ENCODE data around the gene JAML.

JAML gene

DNA sequence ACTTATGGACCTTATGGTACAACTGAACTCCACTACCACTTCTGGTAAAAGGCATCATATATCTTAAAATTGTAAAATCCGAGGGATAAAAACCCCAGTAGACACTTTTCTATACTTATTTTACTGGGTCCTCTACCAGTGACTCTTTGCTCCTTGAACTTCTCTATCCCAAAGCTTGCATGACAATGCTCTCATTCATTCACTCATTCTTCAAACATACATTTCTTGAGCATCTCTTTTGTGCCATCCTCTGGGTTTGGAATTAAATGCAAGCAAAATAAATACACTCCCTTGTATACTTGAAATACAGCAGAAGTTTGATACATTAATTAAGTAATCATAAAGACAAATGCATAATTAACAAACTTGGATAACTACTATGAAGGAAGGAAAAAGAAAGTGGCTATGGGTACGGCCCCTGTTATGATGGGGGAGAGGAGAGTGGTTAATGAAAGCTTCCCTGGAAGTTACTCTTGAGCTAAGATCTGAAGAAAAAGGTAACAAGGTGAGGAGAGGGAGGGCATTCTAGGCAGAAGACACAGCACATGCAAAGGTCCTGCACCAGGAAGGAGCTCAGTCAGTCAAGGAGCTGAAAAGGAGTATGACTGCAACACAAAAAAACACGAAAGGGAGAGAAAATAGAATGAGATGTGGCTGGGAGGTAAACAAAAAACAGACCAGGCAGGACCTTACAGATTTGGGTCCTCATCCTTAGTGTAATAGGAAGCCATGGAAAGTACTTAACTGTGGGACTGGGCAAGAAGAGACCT, 19.4 kb upstream of the JAML start:
- Histone ChIP-seq H3K36me3 (ENCODE audit: insufficient read depth, low read length) (no peaks in the 10 kb centered on the region), H3K27ac (no peak overlapping the region), H3K4me3 (no peak overlapping the region), H3K9ac (ENCODE audit: insufficient read length) (no peak overlapping the region), H3K9me3 (ENCODE audit: low read depth, low read length) (no peaks in the 10 kb centered on the region)
- TF ChIP-seq POLR2AphosphoS5 (IDR thresholded peaks at IDR 0.05; ENCODE audit: borderline replicate concordance, low read depth, low read length) (no peak), EZH2 (IDR thresholded peaks at IDR 0.05) (no peak), FOXP2 (optimal IDR thresholded peaks at IDR 0.05; ENCODE audit: control extremely low read depth, extremely low read length, insufficient read depth) (no peak)
- no peak for DNase-seq (ENCODE audit: low read depth, low spot score)

DNA sequence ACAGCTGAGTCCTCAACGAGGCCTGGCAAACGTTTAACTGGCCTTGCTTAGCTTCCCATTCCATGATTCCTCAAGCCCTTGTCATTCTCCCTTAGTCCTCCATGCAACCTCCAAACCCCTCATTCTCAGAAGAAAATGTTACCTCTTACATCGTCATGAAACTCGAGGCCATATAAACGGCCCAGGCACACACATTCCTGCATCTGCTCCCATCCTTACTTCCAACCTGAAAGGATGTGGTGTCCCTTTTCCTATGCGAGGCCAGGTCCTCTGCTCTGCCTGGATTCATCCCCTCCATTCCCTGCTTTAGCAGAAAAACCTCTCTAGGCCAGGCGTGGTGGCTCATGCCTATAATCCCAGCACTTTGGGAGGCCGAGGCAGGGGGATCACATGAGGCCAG, 18.4 kb upstream of the JAML start:
- H3K9me3 ChIP-seq (ENCODE audit: low read depth, low read length), result no peaks in the 10 kb centered on the region
- no peak overlapping the region for H3K27ac ChIP-seq
- DNase-seq (ENCODE audit: low read depth, low spot score), result no peak
- no peak overlapping the region for H3K4me3 ChIP-seq
- no peak for TF ChIP-seq EZH2 (IDR thresholded peaks at IDR 0.05)
- TF ChIP-seq FOXP2 (optimal IDR thresholded peaks at IDR 0.05; ENCODE audit: control extremely low read depth, extremely low read length, insufficient read depth), result no peak
- TF ChIP-seq POLR2AphosphoS5 (IDR thresholded peaks at IDR 0.05; ENCODE audit: borderline replicate concordance, low read depth, low read length), result no peak
- no peaks in the 10 kb centered on the region for H3K36me3 ChIP-seq (ENCODE audit: insufficient read depth, low read length)
- no peak overlapping the region for H3K9ac ChIP-seq (ENCODE audit: insufficient read length)

DNA sequence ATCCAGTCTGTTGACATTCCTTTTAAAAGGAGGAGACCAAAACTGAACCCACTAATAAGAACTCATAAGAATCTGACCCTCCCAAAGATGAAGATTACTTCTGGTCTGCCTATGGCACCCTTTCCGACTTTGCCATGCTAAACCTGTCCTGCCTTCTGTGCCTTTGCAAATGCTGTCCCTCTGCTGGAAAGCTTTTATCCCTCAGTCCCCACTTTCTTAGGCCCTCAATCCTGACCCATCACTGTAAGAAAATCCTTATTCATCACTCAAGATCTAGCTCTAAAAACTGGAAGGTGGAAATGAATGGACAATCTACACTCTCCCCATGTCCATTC, 16.9 kb upstream of the JAML start:
- TF ChIP-seq POLR2AphosphoS5 (IDR thresholded peaks at IDR 0.05; ENCODE audit: borderline replicate concordance, low read depth, low read length) (no peak), EZH2 (IDR thresholded peaks at IDR 0.05) (no peak)
- Histone ChIP-seq H3K27ac (no peak overlapping the region), H3K9ac (ENCODE audit: insufficient read length) (no peak overlapping the region), H3K36me3 (ENCODE audit: insufficient read depth, low read length) (no peaks in the 10 kb centered on the region), H3K9me3 (ENCODE audit: low read depth, low read length) (no peaks in the 10 kb centered on the region), H3K4me3 (no peak overlapping the region)
- DNase-seq (ENCODE audit: low read depth, low spot score), result no peak

DNA sequence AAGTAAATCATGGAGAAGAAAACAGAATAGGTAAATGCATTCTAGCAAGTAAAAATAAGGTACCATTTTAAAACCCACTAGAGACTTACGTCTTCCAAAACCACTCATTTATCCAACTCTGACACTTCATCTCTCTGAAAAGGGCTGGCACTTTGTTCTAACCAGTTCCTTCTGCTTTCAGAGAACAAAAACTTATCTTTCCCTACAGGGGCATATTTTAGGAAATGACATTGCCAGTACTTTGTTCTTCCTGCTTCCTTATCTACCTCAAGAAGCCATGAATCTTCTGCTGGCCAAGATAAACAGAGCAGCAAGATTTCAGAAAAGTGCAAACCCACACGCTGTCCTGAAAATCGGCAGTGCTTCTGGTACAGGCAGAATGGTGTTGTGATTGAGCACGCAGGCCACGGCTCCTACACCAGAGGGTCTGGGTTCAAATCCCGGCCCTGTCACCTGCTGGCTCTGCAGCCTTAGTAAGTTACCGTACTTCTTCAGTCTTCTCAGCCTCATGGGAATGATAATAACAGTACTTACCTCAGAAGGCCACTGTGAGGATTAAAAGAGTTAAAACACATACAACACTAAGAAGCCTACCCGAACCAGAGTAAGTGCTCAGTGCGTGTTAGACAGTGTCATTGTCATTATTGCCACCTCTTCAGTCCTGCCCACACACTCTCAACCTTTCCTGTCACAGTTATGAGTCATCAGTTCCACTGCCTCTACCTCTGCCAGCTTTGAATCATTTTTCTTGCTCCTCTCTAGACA, 16.4 kb upstream of the JAML start:
- H3K27ac ChIP-seq, result no peak overlapping the region; the same call in 1 of the 2 replicates
- TF ChIP-seq POLR2AphosphoS5 (IDR thresholded peaks at IDR 0.05; ENCODE audit: borderline replicate concordance, low read depth, low read length) (no peak), FOXP2 (optimal IDR thresholded peaks at IDR 0.05; ENCODE audit: control extremely low read depth, extremely low read length, insufficient read depth) (no peak), EZH2 (IDR thresholded peaks at IDR 0.05) (no peak)
- H3K36me3 ChIP-seq (ENCODE audit: insufficient read depth, low read length), result no peaks in the 10 kb centered on the region
- H3K9ac ChIP-seq (ENCODE audit: insufficient read length), result no peak overlapping the region
- H3K9me3 ChIP-seq (ENCODE audit: low read depth, low read length), result no peaks in the 10 kb centered on the region
- no peak for DNase-seq (ENCODE audit: low read depth, low spot score)
- H3K4me3 ChIP-seq, result no peak overlapping the region

DNA sequence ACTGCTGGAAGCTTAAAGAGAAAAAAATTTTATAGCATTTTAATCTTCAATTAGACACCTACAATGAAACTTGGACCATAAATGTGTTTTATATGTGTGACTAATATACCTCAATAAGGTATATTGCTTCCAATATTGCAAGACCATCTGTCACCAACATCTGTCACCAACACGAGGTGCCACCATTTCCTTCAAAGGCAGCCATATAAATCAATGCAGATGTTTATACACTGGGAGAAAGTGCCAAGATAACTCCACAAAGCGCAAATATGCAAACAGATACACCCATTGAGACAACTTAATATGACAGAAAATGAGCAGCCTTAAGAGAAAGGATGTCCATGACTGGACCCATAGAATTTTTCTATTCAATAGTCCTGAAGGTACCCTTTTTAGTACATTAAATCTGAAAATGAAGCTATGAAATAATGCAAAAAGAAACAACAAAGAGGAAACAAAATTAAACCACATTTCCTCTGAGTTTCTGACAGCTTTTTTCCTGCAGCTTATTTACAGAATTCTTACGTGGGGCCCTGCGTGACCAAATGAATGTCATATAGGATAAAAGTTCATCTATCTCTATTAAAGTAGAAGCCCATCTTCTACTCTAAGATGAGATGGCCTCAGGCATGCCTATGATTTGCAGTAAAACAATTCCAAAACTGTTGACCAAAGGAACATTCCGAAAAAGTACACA, 14.8 kb upstream of the JAML start:
- Histone ChIP-seq H3K9me3 (ENCODE audit: low read depth, low read length) (no peaks in the 10 kb centered on the region), H3K4me3 (no peak overlapping the region), H3K36me3 (ENCODE audit: insufficient read depth, low read length) (no peaks in the 10 kb centered on the region), H3K9ac (ENCODE audit: insufficient read length) (no peak overlapping the region), H3K27ac (no peak overlapping the region)
- no peak for DNase-seq (ENCODE audit: low read depth, low spot score)
- no peak for TF ChIP-seq EZH2 (IDR thresholded peaks at IDR 0.05)
- no peak for TF ChIP-seq FOXP2 (optimal IDR thresholded peaks at IDR 0.05; ENCODE audit: control extremely low read depth, extremely low read length, insufficient read depth)
- TF ChIP-seq POLR2AphosphoS5 (IDR thresholded peaks at IDR 0.05; ENCODE audit: borderline replicate concordance, low read depth, low read length), result no peak

DNA sequence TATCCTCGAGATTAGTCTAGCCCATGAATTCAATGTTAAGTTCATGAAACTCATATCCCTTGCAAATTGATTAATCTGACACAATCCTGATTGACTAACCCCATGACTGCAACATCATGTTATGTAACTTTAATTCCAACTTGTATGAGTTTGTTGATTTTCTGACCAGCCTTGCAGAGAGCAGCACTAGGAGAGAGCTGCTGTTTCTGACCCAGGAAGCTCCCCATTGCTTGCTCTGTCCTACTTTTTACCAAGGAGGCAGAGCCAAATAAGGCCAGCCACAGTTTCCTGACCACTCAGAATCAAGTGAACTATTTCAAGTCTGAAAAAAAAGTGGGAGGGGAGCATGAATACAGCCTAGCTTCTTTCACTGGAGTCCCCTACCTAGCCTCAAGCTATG, 14.1 kb upstream of the JAML start:
- H3K4me3 ChIP-seq, result no peak overlapping the region
- no peaks in the 10 kb centered on the region for H3K9me3 ChIP-seq (ENCODE audit: low read depth, low read length)
- DNase-seq (ENCODE audit: low read depth, low spot score), result no peak
- H3K36me3 ChIP-seq (ENCODE audit: insufficient read depth, low read length), result no peaks in the 10 kb centered on the region
- H3K27ac ChIP-seq, result no peak overlapping the region
- no peak overlapping the region for H3K9ac ChIP-seq (ENCODE audit: insufficient read length)
- no peak for TF ChIP-seq FOXP2 (optimal IDR thresholded peaks at IDR 0.05; ENCODE audit: control extremely low read depth, extremely low read length, insufficient read depth)

DNA sequence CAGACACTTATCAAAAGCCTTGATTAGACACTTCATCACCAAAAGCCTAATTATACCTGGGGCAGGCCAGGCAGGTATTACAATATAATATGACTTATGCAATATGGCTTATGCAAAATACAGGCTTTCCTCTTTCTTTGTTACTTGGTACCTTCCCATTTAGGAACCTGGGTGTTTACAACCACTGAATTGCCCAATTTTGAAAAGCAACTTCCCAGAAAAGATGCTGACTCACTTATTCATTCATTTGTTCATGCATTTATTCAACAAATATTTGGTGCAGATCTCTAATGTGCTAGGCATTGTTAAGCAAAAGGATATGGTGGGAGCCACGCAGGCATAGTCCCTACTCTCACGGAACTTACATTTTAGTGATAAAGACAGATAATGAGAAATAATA, 13.6 kb upstream of the JAML start:
- H3K4me3 ChIP-seq, result no peak overlapping the region
- H3K27ac ChIP-seq, result no peak overlapping the region
- TF ChIP-seq EZH2 (IDR thresholded peaks at IDR 0.05) (no peak), POLR2AphosphoS5 (IDR thresholded peaks at IDR 0.05; ENCODE audit: borderline replicate concordance, low read depth, low read length) (no peak), FOXP2 (optimal IDR thresholded peaks at IDR 0.05; ENCODE audit: control extremely low read depth, extremely low read length, insufficient read depth) (no peak)
- no peaks in the 10 kb centered on the region for H3K9me3 ChIP-seq (ENCODE audit: low read depth, low read length)
- H3K36me3 ChIP-seq (ENCODE audit: insufficient read depth, low read length), result no peaks in the 10 kb centered on the region
- no peak for DNase-seq (ENCODE audit: low read depth, low spot score)
- no peak overlapping the region for H3K9ac ChIP-seq (ENCODE audit: insufficient read length)

DNA sequence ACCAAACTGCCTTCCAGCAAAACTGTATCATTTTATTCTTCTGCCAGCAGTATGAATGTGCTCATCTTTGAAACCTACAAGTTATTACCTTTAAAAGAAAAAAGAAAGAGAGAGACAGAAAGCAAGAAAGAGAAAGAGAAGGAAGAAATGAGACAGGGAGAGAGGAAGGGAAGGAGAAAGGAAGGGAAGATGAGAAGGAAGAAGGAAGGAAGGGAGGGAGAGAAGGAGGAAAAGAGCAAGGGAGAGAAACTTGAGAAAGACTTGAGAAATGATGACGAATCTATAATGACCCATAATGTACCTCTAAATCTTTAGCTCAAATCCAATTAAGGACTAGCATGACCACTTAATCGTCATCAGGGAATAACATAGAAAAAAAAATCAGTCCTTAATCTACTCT, 11.4 kb upstream of the JAML start:
- H3K4me3 ChIP-seq, result no peak overlapping the region
- TF ChIP-seq FOXP2 (optimal IDR thresholded peaks at IDR 0.05; ENCODE audit: control extremely low read depth, extremely low read length, insufficient read depth) (no peak), POLR2AphosphoS5 (IDR thresholded peaks at IDR 0.05; ENCODE audit: borderline replicate concordance, low read depth, low read length) (no peak), EZH2 (IDR thresholded peaks at IDR 0.05) (no peak)
- H3K36me3 ChIP-seq (ENCODE audit: insufficient read depth, low read length), result no peaks in the 10 kb centered on the region
- no peak overlapping the region for H3K9ac ChIP-seq (ENCODE audit: insufficient read length)
- H3K9me3 ChIP-seq (ENCODE audit: low read depth, low read length), result no peaks in the 10 kb centered on the region
- no peak for DNase-seq (ENCODE audit: low read depth, low spot score)
- no peak overlapping the region for H3K27ac ChIP-seq

All from SK-N-MC (cell line).